Testis (tissue), 3 donors: ENCODE data around the gene GRIN3B. TPM values are rescaled to one million over a fixed set of nuclear protein-coding genes. Genes with fewer than 3 reads are reported as not detected.

ENCODE experiments used
- DNase-seq: peaks from one replicate; pipeline ENCODE4 v3.0.0-alpha.2; 2019
- H3K27ac ChIP-seq, 2 donors: fragments of 200-600 bp; sonication (generic); one replicate each; pipeline ENCODE4 v1.5.1; 2019
- H3K27me3 ChIP-seq: fragments of 200-600 bp; sonication (generic); one replicate; pipeline ENCODE4 v1.5.1; 2019
- H3K36me3 ChIP-seq: fragments of 200-600 bp; sonication (generic); one replicate; pipeline ENCODE4 v1.5.1; 2017; ENCODE audit warnings: low read depth; ENCODE audit errors: missing control alignments
- H3K4me1 ChIP-seq: fragments of 200-600 bp; sonication (generic); one replicate; pipeline ENCODE4 v1.5.1; 2019
- H3K4me3 ChIP-seq, 2 donors: fragments of 200-600 bp; sonication (generic); one replicate each; pipeline ENCODE4 v1.5.1; 2017 to 2019
- H3K9me3 ChIP-seq: fragments of 200-600 bp; sonication (generic); one replicate; pipeline ENCODE4 v1.5.1; 2017
- CTCF ChIP-seq, 3 experiments: fragments of 450-650 bp in 2 of 3; fragments of 200-600 bp in 1 of 3; sonication (generic) in 1 of 3; IDR thresholded peaks; one replicate each; pipeline ENCODE4 v1.5.1; 2016 to 2019; ENCODE audit warnings: antibody characterized with exemption in 3 of 3, mild to moderate bottlenecking in 2 of 3, moderate library complexity in 1 of 3
- POLR2A ChIP-seq: fragments of 450-650 bp; IDR thresholded peaks from one replicate; pipeline ENCODE4 v1.6.1; 2017; ENCODE audit warnings: antibody characterized with exemption, mild to moderate bottlenecking, moderate library complexity
- WGBS, 2 donors: methylation state at CpG; one replicate each; pipeline ENCODE4 v1.1.5; 2018; 5-methylcytosine and 5-hydroxymethylcytosine counted together
- intact Hi-C: fragments of 100-400 bp; cut with DNase I; formaldehyde crosslinking; loops from one replicate; pipeline ENCODE4 v1.15.1; 2023; ENCODE audit warnings: low total_unique reads
- polyA plus RNA-seq: library from polyadenylated mRNA; stranded (reverse); fragments of 350-450 nt; fragmentation: Illumina TruSeq; extraction: RNeasy Lipid Tissue Mini Kit (QIAGEN cat#74804); gene quantifications from one replicate; pipeline ENCODE4 v1.2.3, GENCODE V29; 2014; ENCODE audit warnings: low read depth, low replicate concordance; ENCODE audit not compliant: insufficient read depth
- total RNA-seq, 2 donors: library from RNA; depleted of rRNA; stranded (reverse); fragments of >200 nt; gene quantifications; one replicate each; pipeline ENCODE4 v1.2.3, GENCODE V29; 2016

Gene GRIN3B
- total and polyA plus RNA-seq, 3 donors from 2014 or later, result 1.1 to 2.4 (median 1.3) TPM

- 85 to 90% methylated on average over 20 of the region's 20 CpGs for WGBS, 2 donors
- Histone ChIP-seq H3K36me3 (no peaks in the 10 kb centered on the region), H3K4me3 (no peak overlapping the region), H3K4me1 (peaks cover 10% of the 10 kb centered on the region), H3K27ac (no peak overlapping the region), H3K9me3 (no peaks in the 10 kb centered on the region), H3K27me3 (no peaks in the 10 kb centered on the region)
- DNase-seq, result no peak
- intact Hi-C loops, result no loop called here
- TF ChIP-seq POLR2A, result no peak
- no peak for TF ChIP-seq CTCF (IDR thresholded peaks at IDR 0.05)
Measured at GRCh38 chr19:1032264-1032867, 32.1 kb downstream of the GRIN3B start.

- H3K4me1 ChIP-seq, result peaks cover 16% of the 10 kb centered on the region
- DNase-seq, result no peak
- intact Hi-C loops, result no loop called here
- H3K9me3 ChIP-seq, result no peaks in the 10 kb centered on the region
- H3K36me3 ChIP-seq, result no peaks in the 10 kb centered on the region
- H3K27me3 ChIP-seq, result no peaks in the 10 kb centered on the region
- TF ChIP-seq POLR2A (no peak), CTCF (IDR thresholded peaks at IDR 0.05) (no peak)
- no peak overlapping the region for H3K4me3 ChIP-seq
- 87 to 96% methylated on average over 21 to 28 of the region's 29 CpGs for WGBS, 2 donors
- H3K27ac ChIP-seq, result no peak overlapping the region
Measured at GRCh38 chr19:1035998-1036621, 35.9 kb downstream of the GRIN3B start.

- TF ChIP-seq POLR2A (no peak), CTCF (IDR thresholded peaks at IDR 0.05) (no peak)
- peaks cover 21% of the 10 kb centered on the region for H3K4me1 ChIP-seq
- 60 to 66% methylated on average over 15 to 22 of the region's 22 CpGs for WGBS, 2 donors
- no peaks in the 10 kb centered on the region for H3K9me3 ChIP-seq
- no peaks in the 10 kb centered on the region for H3K36me3 ChIP-seq
- no peak overlapping the region for H3K4me3 ChIP-seq
- no peak for DNase-seq
- peak overlapping the region in 1 of 2 donors; percentile 39 for H3K27ac ChIP-seq
- intact Hi-C loops, result no loop called here
- no peaks in the 10 kb centered on the region for H3K27me3 ChIP-seq
Measured at GRCh38 chr19:1037621-1038064, 37.4 kb downstream of the GRIN3B start.

- TF ChIP-seq POLR2A, result no peak
- no peak for TF ChIP-seq CTCF (IDR thresholded peaks at IDR 0.05)
- WGBS, 2 donors, result 44 to 52% methylated on average over 22 of the region's 22 CpGs
- intact Hi-C loops, result no loop called here
- Histone ChIP-seq H3K36me3 (no peaks in the 10 kb centered on the region), H3K27me3 (no peaks in the 10 kb centered on the region), H3K9me3 (no peaks in the 10 kb centered on the region), H3K27ac (no peak overlapping the region), H3K4me1 (peaks cover 21% of the 10 kb centered on the region), H3K4me3 (peak overlapping the region in 1 of 2 donors; percentile 42)
- DNase-seq, result no peak
Measured at GRCh38 chr19:1038978-1039645, 38.9 kb downstream of the GRIN3B start.
